ENCODE results near the gene MUC5AC. TPM values are rescaled to one million over a fixed set of nuclear protein-coding genes. Genes with fewer than 3 reads are reported as not detected.

The MUC5AC gene
- total RNA-seq (2021) (not detected in 2 replicates), Bru-seq, nascent RNA (not detected), BruChase-seq, experiment 1, labeled RNA remaining after a 2-hour chase (not detected), BruChase-seq, experiment 2, labeled RNA remaining after a 6-hour chase (not detected)
- long read RNA-seq = 0 reads

GRCh38 chr11:1157645-1158591 is at the start of gene MUC5AC:
Gene MUC5AC (plus strand): TSS chr11:1157953. CDS start chr11:1158000, 47 bp downstream.
- no peak for TF ChIP-seq CTCF (conservative IDR thresholded peaks at IDR 0.05; ENCODE audit: low read depth, low read length)
- no peak for TF ChIP-seq EZH2 (IDR thresholded peaks at IDR 0.05; ENCODE audit: borderline replicate concordance, low read depth, low read length, poor library complexity, severe bottlenecking)
- ChIA-PET CTCF (no interaction called here), POLR2A (ENCODE audit: low non-redundant PET) (no interaction called here)
- DNase-seq (ENCODE audit: low spot score) = no peak
- intact Hi-C loops (cut with micrococcal nuclease; ENCODE audit: unreplicated experiment) = no loop called here
- Histone ChIP-seq H3K9me3 (ENCODE audit: low read depth, low read length, poor library complexity, severe bottlenecking) (no peaks in the 10 kb centered on the region), H3K4me3 (ENCODE audit: low read depth, low read length, poor library complexity, severe bottlenecking) (no peak within 1 kb of the TSS), H3K36me3 (ENCODE audit: insufficient read depth, low read length, poor library complexity, severe bottlenecking) (no peaks in the 10 kb centered on the region), H3K27ac (ENCODE audit: low read depth, low read length, poor library complexity, severe bottlenecking) (no peak within 1 kb of the TSS), H3K4me1 (ENCODE audit: insufficient read depth, low read length, poor library complexity, severe bottlenecking) (no peaks in the 10 kb centered on the region), H3K27me3 (replicated peaks; ENCODE audit: insufficient read depth, low read depth, low read length, poor library complexity) (no peaks in the 10 kb centered on the region)
- BruUV-seq (replicated peaks) = no TSS peak

- H3K9me3 ChIP-seq (ENCODE audit: low read depth, low read length, poor library complexity, severe bottlenecking) = no peaks in the 10 kb centered on the region
- CTCF ChIA-PET = no interaction called here
These were observed 49.4 kb upstream of the MUC5AC start for GRCh38 chr11:1108246-1108900.

More at GRCh38 chr11:1108246-1108900, 49.4 kb upstream of the MUC5AC start:
- no peak for DNase-seq (ENCODE audit: low spot score)
- no peaks in the 10 kb centered on the region for H3K36me3 ChIP-seq (ENCODE audit: insufficient read depth, low read length, poor library complexity, severe bottlenecking)
- H3K4me1 ChIP-seq (ENCODE audit: insufficient read depth, low read length, poor library complexity, severe bottlenecking) = no peaks in the 10 kb centered on the region
- no peak for TF ChIP-seq CTCF (conservative IDR thresholded peaks at IDR 0.05; ENCODE audit: low read depth, low read length)
- H3K4me3 ChIP-seq (ENCODE audit: low read depth, low read length, poor library complexity, severe bottlenecking) = no peak overlapping the region
- intact Hi-C loops (cut with micrococcal nuclease; ENCODE audit: unreplicated experiment) = no loop called here
- no peaks in the 10 kb centered on the region for H3K27me3 ChIP-seq (replicated peaks; ENCODE audit: insufficient read depth, low read depth, low read length, poor library complexity)
- POLR2A ChIA-PET (ENCODE audit: low non-redundant PET) = no interaction called here
- BruUV-seq (replicated peaks) = no TSS peak
- no peak overlapping the region for H3K27ac ChIP-seq (ENCODE audit: low read depth, low read length, poor library complexity, severe bottlenecking)
